ENCODE data around the gene PREX1.

PREX1 gene

GRCh38 chr20:48728042-48728825 is 99.6 kb downstream of the PREX1 start:
- Histone ChIP-seq H3K36me3 (replicated peaks) (peaks cover 3% of the 10 kb centered on the region), H3K4me3 (ENCODE audit: low read depth, low read length) (no peak overlapping the region), H3K27ac (no peak overlapping the region), H3K27me3 (replicated peaks) (no peaks in the 10 kb centered on the region)
- no peak for TF ChIP-seq CTCF (IDR thresholded peaks at IDR 0.05; ENCODE audit: low read depth, low read length, missing control alignments)
- DNase-seq = no peak
- in situ Hi-C loops (cut with HindIII; ENCODE audit: low pct_ligation_motif_present, low sequenced_read_pairs) = no loop called here

GRCh38 chr20:48727226-48727625 is 100.6 kb downstream of the PREX1 start:
- in situ Hi-C loops (cut with HindIII; ENCODE audit: low pct_ligation_motif_present, low sequenced_read_pairs) = no loop called here
- no peak for DNase-seq
- Histone ChIP-seq H3K27me3 (replicated peaks) (no peaks in the 10 kb centered on the region), H3K4me3 (ENCODE audit: low read depth, low read length) (no peak overlapping the region), H3K27ac (no peak overlapping the region), H3K36me3 (replicated peaks) (peaks cover 3% of the 10 kb centered on the region)
- no peak for TF ChIP-seq CTCF (IDR thresholded peaks at IDR 0.05; ENCODE audit: low read depth, low read length, missing control alignments)

GRCh38 chr20:48725555-48725991 is 102.2 kb downstream of the PREX1 start:
- no peak for TF ChIP-seq CTCF (IDR thresholded peaks at IDR 0.05; ENCODE audit: low read depth, low read length, missing control alignments)
- Histone ChIP-seq H3K27me3 (replicated peaks) (no peaks in the 10 kb centered on the region), H3K27ac (no peak overlapping the region), H3K4me3 (ENCODE audit: low read depth, low read length) (no peak overlapping the region), H3K36me3 (replicated peaks) (peaks cover 3% of the 10 kb centered on the region)
- DNase-seq = peak; percentile 45
- in situ Hi-C loops (cut with HindIII; ENCODE audit: low pct_ligation_motif_present, low sequenced_read_pairs) = no loop called here

GRCh38 chr20:48724891-48725554 is 102.8 kb downstream of the PREX1 start:
- Histone ChIP-seq H3K27me3 (replicated peaks) (no peaks in the 10 kb centered on the region), H3K4me3 (ENCODE audit: low read depth, low read length) (no peak overlapping the region), H3K36me3 (replicated peaks) (peaks cover 3% of the 10 kb centered on the region), H3K27ac (no peak overlapping the region)
- no peak for DNase-seq
- in situ Hi-C loops (cut with HindIII; ENCODE audit: low pct_ligation_motif_present, low sequenced_read_pairs) = no loop called here
- TF ChIP-seq CTCF (IDR thresholded peaks at IDR 0.05; ENCODE audit: low read depth, low read length, missing control alignments) = no peak

- Histone ChIP-seq H3K4me3 (ENCODE audit: low read depth, low read length) (no peak overlapping the region), H3K27ac (no peak overlapping the region), H3K27me3 (replicated peaks) (no peaks in the 10 kb centered on the region), H3K36me3 (replicated peaks) (peaks cover 3% of the 10 kb centered on the region)
- no peak for DNase-seq
- in situ Hi-C loops (cut with HindIII; ENCODE audit: low pct_ligation_motif_present, low sequenced_read_pairs) = no loop called here
- TF ChIP-seq CTCF (IDR thresholded peaks at IDR 0.05; ENCODE audit: low read depth, low read length, missing control alignments) = no peak
Measured at GRCh38 chr20:48724382-48724781, 103.4 kb downstream of the PREX1 start.
